GM12878 (cell line): ENCODE results near the gene ING4.

Source experiments
- EP300 ChIP-seq, 2 experiments: fragments of 150-350 bp in 1 of 2; IDR thresholded peaks; 2 replicates each; pipeline ENCODE4 v1.6.1; 2011 to 2012; ENCODE audit warnings: low read depth in 2 of 2, low read length in 2 of 2, borderline replicate concordance in 1 of 2, improper control_type of control experiment in 1 of 2, inconsistent platforms in 1 of 2; ENCODE audit not compliant: control insufficient read depth in 1 of 2
- GABPA ChIP-seq: IDR thresholded peaks from 2 replicates; pipeline ENCODE4 v1.6.1; 2014; ENCODE audit warnings: antibody characterized with exemption, low read depth, mild to moderate bottlenecking, inconsistent platforms
- IKZF1 ChIP-seq: fragments of 450-650 bp; conservative IDR thresholded peaks from 2 replicates; pipeline ENCODE4 v1.6.1; 2017; ENCODE audit warnings: antibody characterized with exemption, mild to moderate bottlenecking
- NRF1 ChIP-seq: conservative IDR thresholded peaks from 2 replicates; pipeline ENCODE4 v1.6.1; 2011; ENCODE audit warnings: mild to moderate bottlenecking, low read depth, low read length, improper control_type of control experiment
- POLR2A ChIP-seq: IDR thresholded peaks from 2 replicates; pipeline ENCODE4 v1.6.1; 2011; ENCODE audit warnings: low read depth, mild to moderate bottlenecking, low read length
- REST ChIP-seq: IDR thresholded peaks from 2 replicates; pipeline ENCODE4 v1.6.1; 2012; ENCODE audit warnings: mild to moderate bottlenecking, low read depth, low read length
- TF ChIP-seq, protein P1 (sequence below): fragments of 450-650 bp; IDR thresholded peaks from 2 replicates; pipeline ENCODE4 v1.6.1; 2017; ENCODE audit warnings: mild to moderate bottlenecking
- TF ChIP-seq, protein P2 (sequence below), 3 experiments: IDR thresholded peaks in 2 of 3; conservative IDR thresholded peaks in 1 of 3; 2 replicates each; pipeline ENCODE4 v1.5.1; 2011; ENCODE audit warnings: low read depth in 3 of 3, low read length in 3 of 3, mild to moderate bottlenecking in 3 of 3, control low read depth in 2 of 3, moderate library complexity in 2 of 3, inconsistent platforms in 1 of 3, mixed read lengths in 1 of 3; ENCODE audit not compliant: control insufficient read depth in 2 of 3, insufficient read depth in 1 of 3; ENCODE audit errors: extremely low read depth in 1 of 3

DNA sequence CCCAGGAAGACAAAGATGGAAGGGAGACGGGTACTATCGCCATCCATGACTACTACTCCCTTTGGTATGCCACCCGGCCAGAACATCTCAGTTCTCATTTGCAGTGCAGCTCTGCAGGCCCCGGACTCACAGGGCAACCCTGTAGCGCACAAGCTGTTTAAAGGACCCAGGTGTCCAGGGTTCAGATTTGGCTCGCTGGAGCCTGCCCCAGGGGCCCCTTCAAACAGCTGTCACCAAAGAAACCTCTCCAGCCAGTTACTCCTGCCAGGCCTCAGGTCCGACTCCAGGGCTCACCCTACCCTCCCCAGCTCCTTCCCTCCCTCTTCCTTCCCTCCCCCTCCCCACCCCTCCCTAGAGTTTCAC lies 50.3 kb downstream of the ING4 start:
- TF ChIP-seq, protein P1, sequence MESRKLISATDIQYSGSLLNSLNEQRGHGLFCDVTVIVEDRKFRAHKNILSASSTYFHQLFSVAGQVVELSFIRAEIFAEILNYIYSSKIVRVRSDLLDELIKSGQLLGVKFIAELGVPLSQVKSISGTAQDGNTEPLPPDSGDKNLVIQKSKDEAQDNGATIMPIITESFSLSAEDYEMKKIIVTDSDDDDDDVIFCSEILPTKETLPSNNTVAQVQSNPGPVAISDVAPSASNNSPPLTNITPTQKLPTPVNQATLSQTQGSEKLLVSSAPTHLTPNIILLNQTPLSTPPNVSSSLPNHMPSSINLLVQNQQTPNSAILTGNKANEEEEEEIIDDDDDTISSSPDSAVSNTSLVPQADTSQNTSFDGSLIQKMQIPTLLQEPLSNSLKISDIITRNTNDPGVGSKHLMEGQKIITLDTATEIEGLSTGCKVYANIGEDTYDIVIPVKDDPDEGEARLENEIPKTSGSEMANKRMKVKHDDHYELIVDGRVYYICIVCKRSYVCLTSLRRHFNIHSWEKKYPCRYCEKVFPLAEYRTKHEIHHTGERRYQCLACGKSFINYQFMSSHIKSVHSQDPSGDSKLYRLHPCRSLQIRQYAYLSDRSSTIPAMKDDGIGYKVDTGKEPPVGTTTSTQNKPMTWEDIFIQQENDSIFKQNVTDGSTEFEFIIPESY: no peak
- TF ChIP-seq, protein P2, sequence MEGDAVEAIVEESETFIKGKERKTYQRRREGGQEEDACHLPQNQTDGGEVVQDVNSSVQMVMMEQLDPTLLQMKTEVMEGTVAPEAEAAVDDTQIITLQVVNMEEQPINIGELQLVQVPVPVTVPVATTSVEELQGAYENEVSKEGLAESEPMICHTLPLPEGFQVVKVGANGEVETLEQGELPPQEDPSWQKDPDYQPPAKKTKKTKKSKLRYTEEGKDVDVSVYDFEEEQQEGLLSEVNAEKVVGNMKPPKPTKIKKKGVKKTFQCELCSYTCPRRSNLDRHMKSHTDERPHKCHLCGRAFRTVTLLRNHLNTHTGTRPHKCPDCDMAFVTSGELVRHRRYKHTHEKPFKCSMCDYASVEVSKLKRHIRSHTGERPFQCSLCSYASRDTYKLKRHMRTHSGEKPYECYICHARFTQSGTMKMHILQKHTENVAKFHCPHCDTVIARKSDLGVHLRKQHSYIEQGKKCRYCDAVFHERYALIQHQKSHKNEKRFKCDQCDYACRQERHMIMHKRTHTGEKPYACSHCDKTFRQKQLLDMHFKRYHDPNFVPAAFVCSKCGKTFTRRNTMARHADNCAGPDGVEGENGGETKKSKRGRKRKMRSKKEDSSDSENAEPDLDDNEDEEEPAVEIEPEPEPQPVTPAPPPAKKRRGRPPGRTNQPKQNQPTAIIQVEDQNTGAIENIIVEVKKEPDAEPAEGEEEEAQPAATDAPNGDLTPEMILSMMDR (IDR thresholded peaks at IDR 0.05 in 2 of 3, conservative IDR thresholded peaks at IDR 0.05 in 1 of 3; ENCODE audit: control insufficient read depth in 2 of 3, extremely low read depth in 1 of 3, insufficient read depth in 1 of 3, low read depth in 3 of 3, low read length in 3 of 3): no peak
- TF ChIP-seq POLR2A (no peak; the same call in 1 of the 2 replicates), REST (no peak), GABPA (no peak), NRF1 (no peak), EP300 (IDR thresholded peaks at IDR 0.05; ENCODE audit: borderline replicate concordance in 1 of 2, control insufficient read depth in 1 of 2, low read depth in 2 of 2, low read length in 2 of 2) (no peak), IKZF1 (no peak)
